ENCODE data around the gene AHDC1.
A peak's percentile ranks its signal among the peaks of the same experiment; 100 is the strongest.

AHDC1 gene

DNA sequence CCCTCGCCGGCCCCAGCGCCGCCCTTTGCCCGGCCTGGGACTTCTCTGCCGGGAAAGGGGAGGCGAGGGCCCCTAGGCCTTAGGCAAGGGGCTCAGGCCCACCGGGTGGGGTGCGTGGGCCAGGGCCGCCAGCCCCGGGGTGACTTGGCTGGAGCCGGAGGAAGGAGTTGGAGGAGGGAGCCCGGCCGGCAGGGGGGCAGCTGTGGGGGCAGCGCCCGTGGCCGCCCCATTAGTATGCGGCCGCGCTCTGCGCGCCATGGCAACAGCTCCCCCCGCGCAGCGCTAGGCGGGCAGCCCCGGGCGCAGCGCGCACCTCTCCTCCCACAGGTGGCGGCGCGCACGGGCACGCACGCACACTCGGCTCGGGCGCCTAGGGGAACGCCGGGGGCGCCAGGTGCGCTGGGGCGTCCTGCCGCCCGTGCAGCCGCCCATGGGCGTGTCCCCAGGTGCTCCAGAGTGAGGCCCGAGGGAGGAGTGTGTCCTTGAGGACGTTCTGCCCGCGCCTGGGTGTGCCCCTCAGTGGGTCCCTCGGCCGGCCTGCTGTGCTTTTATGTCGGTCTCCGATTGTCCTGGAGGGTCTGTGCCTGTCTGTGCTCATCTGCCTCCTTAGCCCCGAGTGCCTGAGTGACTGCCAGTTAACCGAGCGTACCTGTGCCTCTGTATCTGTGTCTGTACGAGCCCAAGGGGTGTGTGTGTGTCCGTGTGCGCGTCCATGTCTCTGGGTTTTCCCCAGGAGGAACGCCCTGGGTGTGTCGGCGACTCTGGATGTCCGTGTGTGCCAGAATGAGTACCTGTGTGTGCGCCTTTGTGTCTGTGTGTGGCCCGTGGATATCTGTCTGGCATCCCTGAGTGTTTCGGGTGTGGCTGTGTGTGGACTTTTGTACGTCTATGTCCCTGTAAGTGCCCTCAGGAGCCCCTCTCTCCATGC, 75.8 kb downstream of the AHDC1 start:
- peaks cover 53% of the 10 kb centered on the region for H3K4me1 ChIP-seq (ENCODE audit: control insufficient read depth, insufficient read depth, low read length)
- peak overlapping the region; percentile 71 for H3K9ac ChIP-seq (ENCODE audit: low read length)
- peak overlapping the region; percentile 63 for H3K4me3 ChIP-seq (ENCODE audit: low read depth, low read length)

DNA sequence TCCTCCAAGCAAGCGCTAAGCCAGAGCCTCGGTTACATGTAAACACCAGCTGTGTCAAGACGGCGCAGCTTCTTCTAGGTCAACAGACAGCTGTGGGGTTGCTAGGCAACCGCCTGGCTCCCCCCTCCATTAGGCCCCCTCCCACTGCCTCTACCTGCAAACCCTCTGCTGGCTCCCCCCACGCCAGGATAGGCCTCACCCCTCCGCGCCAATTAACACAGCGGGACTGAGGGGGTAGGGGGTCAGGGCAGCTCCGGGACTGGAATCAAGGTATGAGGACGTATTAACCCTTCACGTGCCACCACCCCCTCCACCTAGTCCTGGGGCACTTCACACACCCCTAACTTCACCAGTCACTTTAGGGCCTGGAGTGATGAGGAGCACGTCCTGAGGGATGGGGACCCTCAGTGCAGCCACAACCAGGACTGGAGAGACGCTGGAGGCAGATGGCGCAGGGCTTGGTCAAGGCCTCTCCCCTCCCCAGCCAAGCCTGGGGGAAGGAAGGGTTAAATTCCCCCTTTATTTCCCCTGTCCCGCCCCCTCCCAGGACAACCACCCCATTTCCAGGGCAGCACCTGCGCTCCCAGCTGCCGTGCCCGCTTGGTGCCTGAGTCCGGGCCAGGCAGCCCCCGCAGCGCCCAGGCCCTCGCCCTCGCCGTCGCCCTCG, 76.6 kb downstream of the AHDC1 start:
- no peaks in the 10 kb centered on the region for H3K36me3 ChIP-seq (ENCODE audit: control insufficient read depth, insufficient read depth, low read length)
- H3K27ac ChIP-seq (ENCODE audit: low read depth, low read length): no peak overlapping the region
- H3K9me3 ChIP-seq (ENCODE audit: control insufficient read depth, insufficient read depth, low read depth, low read length): no peaks in the 10 kb centered on the region
- H3K9ac ChIP-seq (ENCODE audit: low read length): peak overlapping the region; percentile 18
- peak overlapping the region; percentile 63 for H3K4me3 ChIP-seq (ENCODE audit: low read depth, low read length)
- H3K27me3 ChIP-seq (ENCODE audit: control insufficient read depth, insufficient read depth, low read length): no peaks in the 10 kb centered on the region
- H3K4me1 ChIP-seq (ENCODE audit: control insufficient read depth, insufficient read depth, low read length): peaks cover 60% of the 10 kb centered on the region

More for the DNA sequence above, 75.8 kb downstream of the AHDC1 start:
- Histone ChIP-seq H3K27ac (ENCODE audit: low read depth, low read length) (no peak overlapping the region), H3K27me3 (ENCODE audit: control insufficient read depth, insufficient read depth, low read length) (no peaks in the 10 kb centered on the region), H3K9me3 (ENCODE audit: control insufficient read depth, insufficient read depth, low read depth, low read length) (no peaks in the 10 kb centered on the region), H3K36me3 (ENCODE audit: control insufficient read depth, insufficient read depth, low read length) (no peaks in the 10 kb centered on the region)

DNA sequence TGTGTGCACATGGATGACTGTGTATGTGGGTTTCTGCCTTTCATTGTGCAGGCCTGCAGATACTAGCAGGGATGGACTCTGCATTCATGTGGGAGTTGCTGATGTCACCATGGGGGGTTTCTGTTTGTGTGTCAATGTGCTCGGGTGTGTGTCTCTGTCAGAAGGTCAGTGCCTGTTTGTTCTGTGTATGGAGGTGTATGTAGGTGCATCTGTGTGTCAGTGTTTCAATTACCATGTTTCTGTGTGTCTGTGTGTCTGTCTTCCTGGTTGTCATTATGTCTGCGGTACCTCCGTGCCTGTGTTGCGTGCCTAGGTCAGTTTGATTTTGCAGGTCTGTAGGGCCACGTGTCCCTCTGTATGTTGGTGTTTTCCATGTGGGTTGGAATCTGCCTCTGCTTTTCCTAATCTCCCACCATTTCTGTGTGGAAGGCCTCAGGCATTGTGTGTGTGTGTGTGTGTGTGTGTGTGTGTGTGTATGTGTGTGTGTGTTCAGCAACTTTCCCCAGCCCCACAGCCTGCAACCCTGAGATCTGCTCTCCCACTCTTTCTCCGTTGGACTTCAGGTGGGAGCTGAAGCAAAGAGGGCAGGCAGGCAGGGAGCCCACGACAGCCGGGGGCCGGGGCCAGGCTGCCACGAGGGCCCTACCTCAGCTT, 77.2 kb downstream of the AHDC1 start:
- H3K9ac ChIP-seq (ENCODE audit: low read length): no peak overlapping the region
- H3K9me3 ChIP-seq (ENCODE audit: control insufficient read depth, insufficient read depth, low read depth, low read length): no peaks in the 10 kb centered on the region
- no peaks in the 10 kb centered on the region for H3K27me3 ChIP-seq (ENCODE audit: control insufficient read depth, insufficient read depth, low read length)
- H3K36me3 ChIP-seq (ENCODE audit: control insufficient read depth, insufficient read depth, low read length): no peaks in the 10 kb centered on the region
- H3K4me3 ChIP-seq (ENCODE audit: low read depth, low read length): peak overlapping the region; percentile 63
- peaks cover 67% of the 10 kb centered on the region for H3K4me1 ChIP-seq (ENCODE audit: control insufficient read depth, insufficient read depth, low read length)
- H3K27ac ChIP-seq (ENCODE audit: low read depth, low read length): no peak overlapping the region

DNA sequence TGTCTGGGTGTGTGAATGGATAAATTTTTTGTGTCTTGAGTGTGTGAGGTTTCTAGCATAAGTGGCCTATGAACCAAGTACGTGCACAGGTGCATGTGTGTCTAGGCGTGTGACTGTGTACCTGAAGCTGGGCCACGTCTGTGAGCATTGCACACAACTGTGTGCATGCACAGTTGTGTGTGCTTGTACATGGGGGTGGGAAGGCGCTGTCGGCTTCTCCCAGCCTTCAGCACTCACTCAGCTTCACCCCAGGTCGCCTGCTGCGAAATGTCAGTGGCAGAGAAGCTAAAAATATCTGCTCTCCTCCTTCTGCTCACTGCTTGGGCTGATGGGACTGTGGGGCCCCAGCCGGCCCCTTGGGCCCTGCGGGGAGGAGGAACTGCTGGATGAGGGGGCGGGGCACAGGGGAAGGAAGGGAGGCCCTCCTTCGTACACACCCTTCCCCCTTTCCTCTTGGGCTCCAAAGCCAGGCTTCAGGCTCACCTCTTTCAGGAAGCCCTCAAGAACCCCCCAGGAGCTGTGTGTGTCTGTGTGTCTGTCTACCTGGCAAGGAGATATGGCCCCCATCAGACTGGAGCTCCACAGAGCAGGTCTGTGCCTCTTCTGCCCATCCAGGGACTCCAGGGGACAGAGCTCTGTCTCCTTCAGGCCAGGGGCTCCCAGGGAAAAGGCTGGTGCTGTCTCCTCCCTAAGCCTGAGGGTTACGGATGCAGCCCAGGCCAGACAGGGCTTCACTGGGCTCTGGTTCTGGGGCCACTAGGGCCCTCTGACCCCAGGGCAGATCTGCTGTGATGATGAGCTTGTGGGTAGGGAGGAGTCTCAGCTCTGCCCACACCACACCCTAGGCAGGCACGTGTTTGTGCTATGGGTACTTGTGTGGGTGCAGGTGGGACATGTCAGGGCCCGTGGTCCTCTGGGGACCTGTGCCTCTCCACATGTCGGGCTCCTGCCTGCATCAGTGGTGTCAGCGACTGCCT, 78.4 kb downstream of the AHDC1 start:
- Histone ChIP-seq H3K9ac (ENCODE audit: low read length) (peak overlapping the region; percentile 49), H3K4me3 (ENCODE audit: low read depth, low read length) (peak overlapping the region; percentile 26; the same call in 1 of the 2 replicates), H3K27me3 (ENCODE audit: control insufficient read depth, insufficient read depth, low read length) (no peaks in the 10 kb centered on the region), H3K36me3 (ENCODE audit: control insufficient read depth, insufficient read depth, low read length) (no peaks in the 10 kb centered on the region), H3K27ac (ENCODE audit: low read depth, low read length) (0 out of 2 replicates have a peak overlapping the region, but pooled peaks have one; percentile 7), H3K4me1 (ENCODE audit: control insufficient read depth, insufficient read depth, low read length) (peaks cover 69% of the 10 kb centered on the region), H3K9me3 (ENCODE audit: control insufficient read depth, insufficient read depth, low read depth, low read length) (no peaks in the 10 kb centered on the region)

DNA sequence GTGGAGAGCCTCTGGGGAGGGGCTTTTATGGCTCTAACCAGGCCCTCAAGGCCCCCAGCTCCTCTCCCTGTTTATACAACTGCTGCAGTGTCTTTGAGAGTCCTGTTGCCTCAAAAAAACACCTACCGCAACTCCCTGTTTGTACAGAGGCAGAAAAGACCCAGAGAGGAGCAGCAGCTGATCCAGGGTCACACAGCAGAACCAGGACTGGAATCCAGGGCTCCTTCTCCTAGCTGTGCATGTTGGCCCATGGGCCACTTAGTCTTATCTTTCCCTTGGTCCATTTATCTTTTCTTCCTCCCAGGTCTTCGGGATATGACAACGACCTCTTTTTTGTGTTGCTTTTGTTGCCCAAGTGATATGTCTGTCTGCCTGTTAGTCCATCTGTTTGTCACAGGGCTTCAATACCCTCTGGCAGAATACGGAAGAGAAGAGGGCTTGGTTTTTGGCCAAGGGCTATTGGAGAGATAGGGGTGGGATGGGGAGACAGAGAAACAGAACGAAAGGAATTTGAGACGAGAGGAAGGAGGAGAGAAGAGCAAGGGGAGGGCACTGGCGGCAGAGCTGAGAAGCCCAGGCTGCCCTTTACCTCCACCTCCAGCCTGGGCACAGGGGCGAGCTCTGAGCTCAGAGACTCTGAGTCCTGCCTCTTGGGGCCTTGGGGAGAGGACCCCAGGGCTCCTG, 80.5 kb downstream of the AHDC1 start:
- Histone ChIP-seq H3K4me1 (ENCODE audit: control insufficient read depth, insufficient read depth, low read length) (peaks cover 74% of the 10 kb centered on the region), H3K27ac (ENCODE audit: low read depth, low read length) (no peak overlapping the region), H3K9ac (ENCODE audit: low read length) (no peak overlapping the region), H3K9me3 (ENCODE audit: control insufficient read depth, insufficient read depth, low read depth, low read length) (no peaks in the 10 kb centered on the region), H3K36me3 (ENCODE audit: control insufficient read depth, insufficient read depth, low read length) (no peaks in the 10 kb centered on the region), H3K27me3 (ENCODE audit: control insufficient read depth, insufficient read depth, low read length) (no peaks in the 10 kb centered on the region), H3K4me3 (ENCODE audit: low read depth, low read length) (no peak overlapping the region)

DNA sequence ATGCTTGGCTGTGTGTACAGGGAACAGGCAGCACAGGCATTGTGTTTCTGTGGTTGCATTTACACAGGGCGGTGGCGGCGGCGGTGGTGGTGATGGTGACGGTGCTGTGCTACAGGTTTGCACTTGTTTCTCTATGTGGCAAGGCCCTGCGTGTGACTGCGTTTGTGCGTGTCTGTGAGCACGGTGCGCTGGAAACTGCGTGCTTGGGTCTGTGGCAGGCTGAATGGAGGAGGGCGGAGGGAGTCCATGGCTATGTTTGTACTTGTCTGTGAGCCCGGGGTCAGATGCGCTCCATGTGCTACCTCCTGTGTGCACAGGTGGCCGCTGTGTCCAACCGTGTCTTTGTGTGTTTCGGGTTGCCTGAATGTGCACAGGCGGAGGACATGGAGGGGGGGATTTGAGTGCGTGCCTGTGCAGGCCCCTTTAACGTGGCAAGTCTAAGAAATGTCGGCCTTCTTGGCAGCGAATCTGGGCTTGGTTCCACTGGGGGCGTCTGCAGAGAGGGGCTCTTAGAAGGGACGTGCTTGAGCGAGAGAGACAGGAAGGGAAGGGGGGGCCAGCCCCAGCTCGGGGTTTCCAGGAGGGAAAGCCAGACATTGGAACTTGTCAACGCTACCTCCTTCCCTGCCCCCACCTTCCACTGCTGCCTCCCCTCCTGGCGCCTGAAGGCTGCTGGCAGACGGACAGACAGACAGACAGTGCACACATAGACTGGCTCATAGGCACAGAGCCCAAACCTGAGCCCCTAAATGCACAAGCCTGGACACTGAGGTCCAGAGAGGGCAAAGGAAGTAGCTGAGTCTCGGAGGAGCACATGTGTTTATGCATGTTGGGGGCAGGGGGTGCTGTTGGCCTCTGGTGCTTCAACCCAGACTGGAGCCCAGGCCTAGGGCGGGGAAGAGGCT, 81.3 kb downstream of the AHDC1 start:
- H3K27me3 ChIP-seq (ENCODE audit: control insufficient read depth, insufficient read depth, low read length): no peaks in the 10 kb centered on the region
- H3K27ac ChIP-seq (ENCODE audit: low read depth, low read length): no peak overlapping the region
- no peak overlapping the region for H3K4me3 ChIP-seq (ENCODE audit: low read depth, low read length)
- no peaks in the 10 kb centered on the region for H3K36me3 ChIP-seq (ENCODE audit: control insufficient read depth, insufficient read depth, low read length)
- H3K9me3 ChIP-seq (ENCODE audit: control insufficient read depth, insufficient read depth, low read depth, low read length): no peaks in the 10 kb centered on the region
- H3K9ac ChIP-seq (ENCODE audit: low read length): peak overlapping the region; percentile 16
- H3K4me1 ChIP-seq (ENCODE audit: control insufficient read depth, insufficient read depth, low read length): peaks cover 78% of the 10 kb centered on the region

DNA sequence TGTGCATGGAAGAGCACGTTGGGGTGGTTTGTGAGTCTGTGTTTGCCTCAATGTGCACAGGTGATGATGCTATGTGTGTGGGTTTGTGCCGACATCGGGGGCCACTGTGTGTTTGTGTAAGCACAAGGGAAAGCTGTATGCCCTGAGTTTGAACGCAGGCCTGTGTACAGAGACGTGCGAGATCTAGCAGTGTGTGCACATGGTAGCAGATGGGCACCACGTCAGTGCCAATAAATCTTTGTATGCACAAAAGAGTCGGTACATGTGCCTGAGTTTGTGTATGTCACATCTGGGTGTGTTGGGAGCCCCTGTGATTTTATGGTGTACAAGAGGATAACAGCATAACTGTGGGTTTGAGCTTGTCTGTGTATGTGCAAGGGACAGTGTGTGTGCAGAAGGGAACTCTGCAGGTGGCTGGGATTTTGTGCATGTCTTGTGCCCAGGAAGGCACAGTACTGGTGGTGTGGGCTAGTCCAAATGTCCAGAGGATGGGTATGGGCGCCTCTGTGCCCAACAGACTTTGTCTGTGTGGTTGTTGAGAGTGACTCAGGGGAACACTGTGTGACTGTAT, 82.0 kb downstream of the AHDC1 start:
- Histone ChIP-seq H3K36me3 (ENCODE audit: control insufficient read depth, insufficient read depth, low read length) (no peaks in the 10 kb centered on the region), H3K4me3 (ENCODE audit: low read depth, low read length) (no peak overlapping the region), H3K27ac (ENCODE audit: low read depth, low read length) (no peak overlapping the region), H3K9me3 (ENCODE audit: control insufficient read depth, insufficient read depth, low read depth, low read length) (no peaks in the 10 kb centered on the region), H3K27me3 (ENCODE audit: control insufficient read depth, insufficient read depth, low read length) (no peaks in the 10 kb centered on the region), H3K4me1 (ENCODE audit: control insufficient read depth, insufficient read depth, low read length) (peaks cover 74% of the 10 kb centered on the region), H3K9ac (ENCODE audit: low read length) (no peak overlapping the region)

DNA sequence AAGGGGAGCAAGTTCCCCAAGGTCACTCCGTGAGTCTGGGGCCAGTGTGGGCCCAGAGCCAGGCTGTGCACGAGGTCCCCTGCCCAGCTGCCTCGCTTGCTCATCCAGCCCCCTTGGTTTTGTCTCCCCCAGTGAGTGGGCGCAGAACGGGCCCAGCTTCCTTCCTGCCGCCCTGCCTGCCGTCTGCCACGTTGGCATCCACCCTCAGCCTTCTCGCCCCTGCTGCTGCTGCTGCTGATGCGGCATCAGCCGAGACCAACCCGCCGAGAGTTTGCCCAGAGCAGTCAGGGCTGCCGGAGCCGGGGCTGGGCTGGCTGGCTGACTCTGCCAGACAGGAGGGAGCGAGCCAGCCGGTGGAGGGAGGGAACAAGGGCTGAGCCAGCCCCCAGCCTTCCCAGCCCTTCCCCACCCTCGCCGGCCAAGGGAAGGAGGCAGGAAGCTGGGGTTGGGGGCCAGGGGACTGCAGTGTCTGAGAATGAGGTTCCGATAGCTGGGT, 82.6 kb downstream of the AHDC1 start:
- Histone ChIP-seq H3K27ac (ENCODE audit: low read depth, low read length) (no peak overlapping the region), H3K9me3 (ENCODE audit: control insufficient read depth, insufficient read depth, low read depth, low read length) (no peaks in the 10 kb centered on the region), H3K27me3 (ENCODE audit: control insufficient read depth, insufficient read depth, low read length) (no peaks in the 10 kb centered on the region), H3K9ac (ENCODE audit: low read length) (no peak overlapping the region), H3K4me3 (ENCODE audit: low read depth, low read length) (no peak overlapping the region), H3K36me3 (ENCODE audit: control insufficient read depth, insufficient read depth, low read length) (no peaks in the 10 kb centered on the region), H3K4me1 (ENCODE audit: control insufficient read depth, insufficient read depth, low read length) (peaks cover 68% of the 10 kb centered on the region)

DNA sequence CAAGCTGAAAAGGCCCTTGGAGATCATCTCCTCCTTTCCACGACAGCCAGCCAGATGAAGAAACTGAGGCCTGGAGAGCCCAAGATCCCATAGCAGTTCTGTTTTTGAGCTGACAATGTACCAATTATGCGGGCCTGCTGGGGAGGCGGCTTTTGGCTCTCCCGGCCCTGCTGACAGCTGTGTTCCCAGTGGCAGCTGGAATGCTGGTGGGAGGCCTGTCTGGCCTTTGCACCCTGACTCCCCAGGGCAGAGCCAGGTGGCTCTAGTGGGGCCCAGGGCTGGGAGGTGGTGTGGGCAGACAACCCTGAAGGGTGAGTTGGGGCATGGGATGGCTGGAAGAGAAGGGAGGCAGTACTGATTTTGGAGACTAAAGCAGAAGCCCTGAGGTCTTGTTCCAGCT, 83.3 kb downstream of the AHDC1 start:
- Histone ChIP-seq H3K27ac (ENCODE audit: low read depth, low read length) (no peak overlapping the region), H3K4me3 (ENCODE audit: low read depth, low read length) (no peak overlapping the region), H3K9ac (ENCODE audit: low read length) (no peak overlapping the region), H3K9me3 (ENCODE audit: control insufficient read depth, insufficient read depth, low read depth, low read length) (no peaks in the 10 kb centered on the region), H3K36me3 (ENCODE audit: control insufficient read depth, insufficient read depth, low read length) (no peaks in the 10 kb centered on the region), H3K4me1 (ENCODE audit: control insufficient read depth, insufficient read depth, low read length) (peaks cover 61% of the 10 kb centered on the region), H3K27me3 (ENCODE audit: control insufficient read depth, insufficient read depth, low read length) (no peaks in the 10 kb centered on the region)

Data from HUES6 (cell line).